ENCODE data around the gene RIPOR3.

- TF ChIP-seq POLR2AphosphoS5 (IDR thresholded peaks at IDR 0.05; ENCODE audit: low read depth) (no peak), GABPA (IDR thresholded peaks at IDR 0.05; ENCODE audit: low read depth) (no peak), CTCF (IDR thresholded peaks at IDR 0.05; ENCODE audit: insufficient read depth, low read length) (no peak), REST (IDR thresholded peaks at IDR 0.05; ENCODE audit: insufficient replicate concordance, low read depth) (no peak), SPI1 (IDR thresholded peaks at IDR 0.05; ENCODE audit: borderline replicate concordance, low read depth) (no peak)
These were observed 66.9 kb downstream of the RIPOR3 start for GRCh38 chr20:50624351-50625016.
